GM12878 (cell line): ENCODE measurements around the gene CHKA. TPM values are rescaled to one million over a fixed set of nuclear protein-coding genes. Genes with fewer than 3 reads are reported as not detected.

Experiments used
- ATAC-seq: fragments of 200-7000 bp; cut with Tn5 transposase; 3 replicates; pipeline ENCODE4 v1.9.1; 2020; ENCODE audit warnings: mild to moderate bottlenecking, moderate library complexity
- BruUV-seq: library from RNA; stranded (reverse); fragments of 400-500 nt; replicated peaks from 2 replicates; lab custom pipeline; 2021; lab: Mats Ljungman, UMichigan
- CTCF ChIA-PET: fragments of 300-600 bp; sonication (Branson Sonifier 250); formaldehyde crosslinking; extraction: SDS; loops from one replicate; lab custom pipeline; 2021; ENCODE audit warnings: inconsistent platforms; lab: Yijun Ruan, JAX
- POLR2A ChIA-PET: fragments of 350-600 bp; formaldehyde crosslinking; extraction: SDS; loops from one replicate; lab custom pipeline; 2021; ENCODE audit warnings: inconsistent platforms; lab: Charles Lee
- RAD21 ChIA-PET: fragments of 300-600 bp; sonication (Branson Sonifier 250); formaldehyde crosslinking; loops from one replicate; lab custom pipeline; 2023; ENCODE audit warnings: antibody characterized with exemption; ENCODE audit not compliant: unreplicated experiment; lab: Charles Lee
- SMC1A ChIA-PET: fragments of 300-600 bp; sonication (Branson Sonifier 250); formaldehyde crosslinking; loops from one replicate; lab custom pipeline; 2023; ENCODE audit not compliant: unreplicated experiment, uncharacterized antibody; lab: Charles Lee
- DNase-seq: peaks from one replicate; pipeline ENCODE4 v3.0.0-alpha.2; 2011; ENCODE audit warnings: low read depth, low spot score
- FAIRE-seq: peaks from 3 replicates; lab custom pipeline; 2011; peaks lifted over from hg19 to GRCh38; lab: Jason Lieb, UNC
- H2AFZ ChIP-seq: 2 replicates; pipeline ENCODE4 v1.6.0; 2011; ENCODE audit warnings: low read depth, low read length, control low read depth; ENCODE audit not compliant: control insufficient read depth
- H3K27ac ChIP-seq: 2 replicates; pipeline ENCODE4 v1.5.1; 2011; ENCODE audit warnings: control low read depth; ENCODE audit not compliant: control insufficient read depth, insufficient read depth
- H3K27me3 ChIP-seq, 2 experiments: replicated peaks in 1 of 2; 2 replicates each; pipeline versions ENCODE4 v1.6.0 to v1.6.1; 2011; ENCODE audit warnings: low read length in 1 of 2; ENCODE audit not compliant: control insufficient read depth in 2 of 2, insufficient read depth in 2 of 2
- H3K36me3 ChIP-seq, 2 experiments: 2 replicates each; pipeline ENCODE4 v1.5.1; 2011; ENCODE audit warnings: low read length in 1 of 2; ENCODE audit not compliant: control insufficient read depth in 2 of 2, insufficient read depth in 2 of 2
- H3K4me1 ChIP-seq: 2 replicates; pipeline ENCODE4 v1.6.1; 2011; ENCODE audit warnings: mild to moderate bottlenecking, low read length, moderate library complexity, mixed read lengths; ENCODE audit not compliant: control insufficient read depth, insufficient read depth
- H3K4me2 ChIP-seq: 2 replicates; pipeline ENCODE4 v1.6.0; 2011; ENCODE audit warnings: control low read depth; ENCODE audit not compliant: control insufficient read depth, insufficient read depth
- H3K4me3 ChIP-seq: fragments of 200-600 bp; sonication (generic); 2 replicates; pipeline ENCODE4 v1.5.1; 2016
- H3K79me2 ChIP-seq: 2 replicates; pipeline ENCODE4 v1.6.0; 2011; ENCODE audit warnings: low read length; ENCODE audit not compliant: control insufficient read depth, insufficient read depth
- H3K9ac ChIP-seq: 2 replicates; pipeline ENCODE4 v1.8.0; 2011; ENCODE audit warnings: low read length, control low read depth, mixed read lengths; ENCODE audit not compliant: control insufficient read depth, insufficient read depth
- H3K9me3 ChIP-seq: replicated peaks from 3 replicates; pipeline ENCODE4 v1.5.1; 2011; ENCODE audit warnings: mild to moderate bottlenecking, low read length; ENCODE audit not compliant: control insufficient read depth, insufficient read depth
- H4K20me1 ChIP-seq: 2 replicates; pipeline ENCODE4 v1.6.0; 2011; ENCODE audit not compliant: control insufficient read depth, insufficient read depth
- CTCF ChIP-seq, 3 experiments: IDR thresholded peaks in 2 of 3; conservative IDR thresholded peaks in 1 of 3; 2 replicates each; pipeline ENCODE4 v1.5.1; 2011; ENCODE audit warnings: low read depth in 3 of 3, low read length in 3 of 3, mild to moderate bottlenecking in 3 of 3, control low read depth in 2 of 3, moderate library complexity in 2 of 3, inconsistent platforms in 1 of 3, mixed read lengths in 1 of 3; ENCODE audit not compliant: control insufficient read depth in 2 of 3, insufficient read depth in 1 of 3; ENCODE audit errors: extremely low read depth in 1 of 3
- EED ChIP-seq: sonication (generic); IDR thresholded peaks from 2 replicates; pipeline ENCODE4 v1.6.1; 2016; ENCODE audit warnings: antibody characterized with exemption, low read depth
- ELK1 ChIP-seq: IDR thresholded peaks from 2 replicates; pipeline ENCODE4 v1.6.1; 2012; ENCODE audit warnings: low read depth, low read length, improper control_type of control experiment
- IKZF2 ChIP-seq, 2 experiments: fragments of 450-650 bp; IDR thresholded peaks; 2 replicates each; pipeline ENCODE4 v1.6.1; 2017; ENCODE audit warnings: mild to moderate bottlenecking in 2 of 2, moderate library complexity in 2 of 2
- NBN ChIP-seq: fragments of 450-650 bp; IDR thresholded peaks from 2 replicates; pipeline ENCODE4 v1.6.1; 2016
- PML ChIP-seq: IDR thresholded peaks from 2 replicates; pipeline ENCODE4 v1.6.1; 2012; ENCODE audit warnings: low read length, inconsistent platforms
- RB1 ChIP-seq: fragments of 450-650 bp; formaldehyde crosslinking; IDR thresholded peaks from 2 replicates; pipeline ENCODE4 v1.6.1; 2017; ENCODE audit warnings: mild to moderate bottlenecking, borderline replicate concordance
- TBL1XR1 ChIP-seq: IDR thresholded peaks from 2 replicates; pipeline ENCODE4 v1.6.1; 2012; ENCODE audit warnings: low read depth, low read length, improper control_type of control experiment
- ZBTB33 ChIP-seq: fragments of 450-650 bp; IDR thresholded peaks from 2 replicates; pipeline ENCODE4 v1.6.1; 2017; ENCODE audit warnings: mild to moderate bottlenecking
- ZNF384 ChIP-seq: IDR thresholded peaks from 2 replicates; pipeline ENCODE4 v1.6.1; 2012; ENCODE audit warnings: low read depth, mild to moderate bottlenecking, low read length, improper control_type of control experiment, borderline replicate concordance
- ZNF687 ChIP-seq: fragments of 450-650 bp; IDR thresholded peaks from 2 replicates; pipeline ENCODE4 v1.6.1; 2017; ENCODE audit warnings: mild to moderate bottlenecking, moderate library complexity
- WGBS: methylation state at CpG from one replicate; pipeline ENCODE4 v1.1.6; 2016; ENCODE audit warnings: low lambda C conversion rate; ENCODE audit not compliant: insufficient replicate concordance, insufficient coverage; ENCODE audit errors: missing lambda C conversion rate; 5-methylcytosine and 5-hydroxymethylcytosine counted together
- in situ Hi-C: fragments of 300-500 bp; cut with MboI; formaldehyde crosslinking; loops from 9 replicates; pipeline ENCODE4 v1.14.3; 2018; ENCODE audit warnings: mixed read lengths
- intact Hi-C: fragments of 100-400 bp; cut with micrococcal nuclease; formaldehyde crosslinking; loops from one replicate; pipeline ENCODE4 v1.14.2; 2022; ENCODE audit not compliant: unreplicated experiment
- polyA plus RNA-seq, 11 experiments: library from polyadenylated mRNA; depleted of rRNA in 4 of 11; unstranded in 6 of 11; stranded (reverse) in 5 of 11; fragments of >200 nt; fragmentation: Nextera tagmentation in 4 of 11; fragmentation: Illumina TruSeq in 1 of 11; extraction: Ambion mirVana in 4 of 11; extraction: Trizol in 1 of 11; gene quantifications; 1 replicate in 1 of 11; 2 replicates in 10 of 11; pipeline versions ENCODE4 v1.2.1 to v1.2.3, GENCODE V29; 2011 to 2016; ENCODE audit warnings: inconsistent platforms in 2 of 11, missing spikeins in 2 of 11, low read depth in 1 of 11
- total RNA-seq, 4 experiments: library from RNA; depleted of rRNA in 3 of 4; stranded (reverse); fragments of >200 nt in 3 of 4; fragmentation: Illumina TruSeq in 1 of 4; extraction: Trizol in 1 of 4; gene quantifications; 2 replicates each; pipeline versions ENCODE4 v1.2.1 to v1.2.3, GENCODE V29; 2013 to 2021

The CHKA gene
- total and polyA plus RNA-seq, 10 of the 15 experiments (the other 5 are each of a cell fraction or from before 2014, with no cell fraction given), result 5.2 to 29.2 (median 21.2) TPM

GRCh38 chr11:68013611-68014156, 107.5 kb downstream of the CHKA start:
- no peak for TF ChIP-seq NBN
- TF ChIP-seq TBL1XR1, result no peak
- TF ChIP-seq PML, result no peak
- TF ChIP-seq ZNF384, result no peak
- TF ChIP-seq IKZF2 (IDR thresholded peaks at IDR 0.05), result no peak
- no peak for TF ChIP-seq EED
- no peak for TF ChIP-seq ZNF687
- no peak for TF ChIP-seq RB1
- TF ChIP-seq CTCF (IDR thresholded peaks at IDR 0.05 in 2 of 3, conservative IDR thresholded peaks at IDR 0.05 in 1 of 3; ENCODE audit: control insufficient read depth in 2 of 3, extremely low read depth in 1 of 3, insufficient read depth in 1 of 3, low read depth in 3 of 3, low read length in 3 of 3), result no peak
- no peak for TF ChIP-seq ELK1
- TF ChIP-seq ZBTB33, result no peak
- POLR2A ChIA-PET, result no interaction called here
- H3K9ac ChIP-seq, result no peak overlapping the region

More at GRCh38 chr11:68013611-68014156, 107.5 kb downstream of the CHKA start:
- no peaks in the 10 kb centered on the region for H4K20me1 ChIP-seq
- ChIA-PET RAD21 (no interaction called here), CTCF (interaction anchor here (2.6 kb wide), 1 partner anchor 195 kb away, joined by 6 read pairs; no protein-coding TSS in a partner anchor), SMC1A (no interaction called here)
- H3K36me3 ChIP-seq, result no peaks in the 10 kb centered on the region
- no peaks in the 10 kb centered on the region for H3K79me2 ChIP-seq
- no peaks in the 10 kb centered on the region for H3K27me3 ChIP-seq
- BruUV-seq, result no TSS peak
- H3K4me2 ChIP-seq, result no peak overlapping the region
- H3K9me3 ChIP-seq, result no peaks in the 10 kb centered on the region
- FAIRE-seq, result no peak
- 61% methylated on average over 14 of the region's 14 CpGs for WGBS
- H2AFZ ChIP-seq, result no peak overlapping the region
- intact Hi-C loops (no loop called here), in situ Hi-C loops (no loop called here)
- H3K4me3 ChIP-seq, result no peak overlapping the region
- no peak overlapping the region for H3K27ac ChIP-seq
- DNase-seq, result no peak
- peaks cover 15% of the 10 kb centered on the region for H3K4me1 ChIP-seq
- no peak for ATAC-seq
